ENCODE data around the gene CREB5. TPM values are rescaled to one million over a fixed set of nuclear protein-coding genes. Genes with fewer than 3 reads are reported as not detected.

CREB5 gene
- total and polyA plus RNA-seq, 2 of the 13 experiments (the other 11 are each of a cell fraction or from before 2014, with no cell fraction given), result 0.38 to 0.71 TPM

- ChIA-PET CTCF (ENCODE audit: low intra/inter-chr PET ratio, low total read pairs) (no interaction called here), POLR2A (no interaction called here)
- in situ Hi-C loops (cut with HindIII; ENCODE audit: extremely low pct_ligation_motif_present, low pct_unique_long_range_greater_than_20kb), result no loop called here
- H2AFZ ChIP-seq (ENCODE audit: low read length), result no peak overlapping the region
- intact Hi-C loops (cut with micrococcal nuclease; ENCODE audit: unreplicated experiment), result no loop called here
- no peak for DNase-seq (ENCODE audit: low spot score)
- no peak for ATAC-seq
- no peak overlapping the region for H3K4me2 ChIP-seq (ENCODE audit: low read depth, low read length)
- H4K20me1 ChIP-seq (ENCODE audit: insufficient read depth, low read length), result no peaks in the 10 kb centered on the region
- no peaks in the 10 kb centered on the region for H3K4me1 ChIP-seq (ENCODE audit: insufficient read depth, low read length)
- H3K9ac ChIP-seq (ENCODE audit: insufficient read depth, low read depth, low read length), result no peak overlapping the region
- no peaks in the 10 kb centered on the region for H3K9me3 ChIP-seq (ENCODE audit: low read length)
- 0% methylated on average over 2 of the region's 4 CpGs for WGBS (ENCODE audit: low lambda C conversion rate)
- H3K4me3 ChIP-seq (replicated peaks in 1 of 3; ENCODE audit: insufficient read depth in 1 of 3, low read depth in 2 of 3, low read length in 3 of 3), result no peak overlapping the region
- no peaks in the 10 kb centered on the region for H3K79me2 ChIP-seq (ENCODE audit: insufficient read depth, low read length)
- no TSS peak for BruUV-seq (replicated peaks)
- H3K27ac ChIP-seq (ENCODE audit: extremely low read length, insufficient read depth, low read length), result no peak overlapping the region
- peaks cover 0 to 1% of the 10 kb centered on the region in 2 experiments; a peak in 1 of 5 replicates for H3K27me3 ChIP-seq (ENCODE audit: control insufficient read depth in 1 of 2, insufficient read depth in 2 of 2, low read length in 2 of 2)
- no peak for FAIRE-seq
- TF ChIP-seq DR1 (CRISPR knock-in tag; IDR thresholded peaks at IDR 0.05), result no peak
- no peak for TF ChIP-seq ZSCAN31 (CRISPR knock-in tag; IDR thresholded peaks at IDR 0.05; ENCODE audit: low read depth)
- no peak for TF ChIP-seq BCL3 (CRISPR knock-in tag; IDR thresholded peaks at IDR 0.05)
- TF ChIP-seq GATA4 (IDR thresholded peaks at IDR 0.05; ENCODE audit: borderline replicate concordance, low read depth), result no peak
- no peak for TF ChIP-seq KDM3A (CRISPR knock-in tag; IDR thresholded peaks at IDR 0.05; ENCODE audit: low read depth)
- TF ChIP-seq HNRNPUL1 (IDR thresholded peaks at IDR 0.05; ENCODE audit: low read depth, low read length), result no peak
- no peak for TF ChIP-seq MXI1 (IDR thresholded peaks at IDR 0.05; ENCODE audit: borderline replicate concordance, low read depth, low read length)
- no peak for TF ChIP-seq ZNF574 (CRISPR knock-in tag; IDR thresholded peaks at IDR 0.05)
- no peak for TF ChIP-seq MED1 (CRISPR knock-in tag; IDR thresholded peaks at IDR 0.05)
- TF ChIP-seq IKZF5 (CRISPR knock-in tag; IDR thresholded peaks at IDR 0.05), result no peak
- TF ChIP-seq ETS1 (CRISPR knock-in tag; IDR thresholded peaks at IDR 0.05), result no peak
- no peak for TF ChIP-seq MEIS2 (CRISPR knock-in tag; IDR thresholded peaks at IDR 0.05)
- TF ChIP-seq HNF4A (CRISPR knock-in tag; IDR thresholded peaks at IDR 0.05), result no peak
- no peak for TF ChIP-seq MED8 (CRISPR knock-in tag; IDR thresholded peaks at IDR 0.05; ENCODE audit: insufficient replicate concordance)
- TF ChIP-seq SMAD9 (CRISPR knock-in tag; IDR thresholded peaks at IDR 0.05), result no peak
- H3K36me3 ChIP-seq (replicated peaks in 1 of 2; ENCODE audit: control insufficient read depth in 1 of 2, insufficient read depth in 2 of 2, low read length in 2 of 2), result no peaks in the 10 kb centered on the region
Measured at GRCh38 chr7:28790467-28790866, 378.1 kb downstream of the CREB5 start.
